Bronchial epithelial cell (primary cell): Measurements from ENCODE around the gene KIZ. TPM values are rescaled to one million over a fixed set of nuclear protein-coding genes. Genes with fewer than 3 reads are reported as not detected.
"Not testable (repeated sequence)": the region's sequence is repeated elsewhere in the genome, so short reads cannot be mapped to it uniquely, and the experiment has no call there.

Source experiments
- DNase-seq: peaks from one replicate; pipeline ENCODE4 v3.0.0-alpha.2; 2010; ENCODE audit warnings: low read depth
- FAIRE-seq: peaks from 2 replicates; lab custom pipeline; 2011; peaks lifted over from hg19 to GRCh38; lab: Jason Lieb, UNC
- H3K27me3 ChIP-seq: 2 replicates; pipeline ENCODE4 v1.5.1; 2011; ENCODE audit warnings: low read length; ENCODE audit not compliant: control insufficient read depth, insufficient read depth
- H3K36me3 ChIP-seq: 2 replicates; pipeline ENCODE4 v1.5.1; 2011; ENCODE audit warnings: low read length; ENCODE audit not compliant: control insufficient read depth, insufficient read depth
- H3K4me3 ChIP-seq: 2 replicates; pipeline ENCODE4 v1.5.1; 2011; ENCODE audit warnings: mild to moderate bottlenecking, low read depth, low read length, control low read depth
- total RNA-seq: library from RNA; depleted of rRNA; stranded (reverse); fragments of >200 nt; gene quantifications from 2 replicates; pipeline ENCODE4 v1.2.1, GENCODE V29; 2014
- TF ChIP-seq, protein P1 (sequence below): IDR thresholded peaks from 2 replicates; pipeline ENCODE4 v1.5.1; 2011; ENCODE audit warnings: mild to moderate bottlenecking, moderate library complexity, low read length, control low read depth, inconsistent platforms; ENCODE audit not compliant: insufficient read depth, severe bottlenecking

Gene KIZ
- total RNA-seq, 1 donor from 2014 or later: 12.9 TPM

- Histone ChIP-seq H3K27me3 (no peaks in the 10 kb centered on the region), H3K36me3 (no peaks in the 10 kb centered on the region), H3K4me3 (no peak overlapping the region)
- TF ChIP-seq, protein P1, sequence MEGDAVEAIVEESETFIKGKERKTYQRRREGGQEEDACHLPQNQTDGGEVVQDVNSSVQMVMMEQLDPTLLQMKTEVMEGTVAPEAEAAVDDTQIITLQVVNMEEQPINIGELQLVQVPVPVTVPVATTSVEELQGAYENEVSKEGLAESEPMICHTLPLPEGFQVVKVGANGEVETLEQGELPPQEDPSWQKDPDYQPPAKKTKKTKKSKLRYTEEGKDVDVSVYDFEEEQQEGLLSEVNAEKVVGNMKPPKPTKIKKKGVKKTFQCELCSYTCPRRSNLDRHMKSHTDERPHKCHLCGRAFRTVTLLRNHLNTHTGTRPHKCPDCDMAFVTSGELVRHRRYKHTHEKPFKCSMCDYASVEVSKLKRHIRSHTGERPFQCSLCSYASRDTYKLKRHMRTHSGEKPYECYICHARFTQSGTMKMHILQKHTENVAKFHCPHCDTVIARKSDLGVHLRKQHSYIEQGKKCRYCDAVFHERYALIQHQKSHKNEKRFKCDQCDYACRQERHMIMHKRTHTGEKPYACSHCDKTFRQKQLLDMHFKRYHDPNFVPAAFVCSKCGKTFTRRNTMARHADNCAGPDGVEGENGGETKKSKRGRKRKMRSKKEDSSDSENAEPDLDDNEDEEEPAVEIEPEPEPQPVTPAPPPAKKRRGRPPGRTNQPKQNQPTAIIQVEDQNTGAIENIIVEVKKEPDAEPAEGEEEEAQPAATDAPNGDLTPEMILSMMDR: no peak
- DNase-seq: no peak
- no peak for FAIRE-seq
Observed at GRCh38 chr20:21243811-21244210, 117.9 kb downstream of the KIZ start.

GRCh38 chr20:21244808-21245207, 118.9 kb downstream of the KIZ start:
- H3K36me3 ChIP-seq: no peaks in the 10 kb centered on the region
- FAIRE-seq (no peak), DNase-seq (no peak)
- no peaks in the 10 kb centered on the region for H3K27me3 ChIP-seq
- H3K4me3 ChIP-seq: no peak overlapping the region
- TF ChIP-seq, protein P1: no peak

GRCh38 chr20:21246161-21246560, 120.3 kb downstream of the KIZ start:
- no peak for FAIRE-seq
- no peak overlapping the region for H3K4me3 ChIP-seq

GRCh38 chr20:21247603-21248095, 121.8 kb downstream of the KIZ start:
- H3K27me3 ChIP-seq, DNase-seq, H3K36me3 ChIP-seq, FAIRE-seq, H3K4me3 ChIP-seq: not testable (repeated sequence)

More at GRCh38 chr20:21246161-21246560, 120.3 kb downstream of the KIZ start:
- DNase-seq: no peak
- TF ChIP-seq, protein P1: no peak
- Histone ChIP-seq H3K36me3 (no peaks in the 10 kb centered on the region), H3K27me3 (no peaks in the 10 kb centered on the region)

GRCh38 chr20:21251278-21251677, 125.4 kb downstream of the KIZ start:
- DNase-seq (peak; percentile 81), FAIRE-seq (peak; percentile 13)
- no peaks in the 10 kb centered on the region for H3K27me3 ChIP-seq
- TF ChIP-seq, protein P1: no peak
- H3K4me3 ChIP-seq: no peak overlapping the region
- no peaks in the 10 kb centered on the region for H3K36me3 ChIP-seq

GRCh38 chr20:21257192-21257591, 131.3 kb downstream of the KIZ start:
- FAIRE-seq: no peak
- TF ChIP-seq, protein P1: no peak

More at GRCh38 chr20:21257192-21257591, 131.3 kb downstream of the KIZ start:
- H3K27me3 ChIP-seq: no peaks in the 10 kb centered on the region
- no peak overlapping the region for H3K4me3 ChIP-seq
- no peaks in the 10 kb centered on the region for H3K36me3 ChIP-seq
- DNase-seq: no peak
